HG03342 (cell line): Measurements from ENCODE around the gene TMEM258.

Experiments
- ATAC-seq: cut with Tn5 transposase; IDR thresholded peaks from one replicate; pipeline ENCODE4 v1.9.1; 2021; ENCODE audit warnings: mild to moderate bottlenecking, moderate library complexity; ENCODE audit not compliant: unreplicated experiment

Gene TMEM258

DNA sequence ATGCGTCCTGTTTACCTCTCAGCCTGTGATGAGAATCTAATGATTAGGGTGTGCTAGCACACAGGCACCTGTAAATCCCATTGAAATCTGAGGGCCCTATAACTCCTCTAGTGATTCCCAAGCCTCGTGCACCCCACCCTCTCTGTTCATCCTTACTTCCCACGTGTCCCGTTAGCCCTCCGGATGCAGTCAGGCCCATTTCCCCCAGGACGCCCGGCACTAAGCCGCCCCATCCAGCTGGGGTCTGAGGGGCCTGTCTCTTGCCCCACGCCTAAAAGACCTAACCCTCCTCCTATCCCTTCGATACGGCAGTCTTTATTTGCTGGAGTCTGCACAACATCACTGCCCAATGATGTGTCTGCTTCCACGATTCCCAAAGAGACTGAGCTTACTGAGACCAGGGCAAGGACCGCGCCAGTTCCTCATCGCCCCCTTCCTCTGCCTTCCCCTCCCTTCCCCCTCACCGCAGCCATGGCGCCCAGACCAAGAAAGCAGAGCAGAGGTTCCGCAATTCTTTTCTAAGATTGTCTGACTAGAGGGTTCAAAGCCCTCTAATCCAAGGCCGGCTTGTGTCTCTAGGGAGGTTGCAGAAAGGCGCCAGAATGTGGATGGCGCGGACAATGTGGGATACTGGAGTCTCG, 34.7 kb upstream of the TMEM258 start:
- no peak for ATAC-seq

DNA sequence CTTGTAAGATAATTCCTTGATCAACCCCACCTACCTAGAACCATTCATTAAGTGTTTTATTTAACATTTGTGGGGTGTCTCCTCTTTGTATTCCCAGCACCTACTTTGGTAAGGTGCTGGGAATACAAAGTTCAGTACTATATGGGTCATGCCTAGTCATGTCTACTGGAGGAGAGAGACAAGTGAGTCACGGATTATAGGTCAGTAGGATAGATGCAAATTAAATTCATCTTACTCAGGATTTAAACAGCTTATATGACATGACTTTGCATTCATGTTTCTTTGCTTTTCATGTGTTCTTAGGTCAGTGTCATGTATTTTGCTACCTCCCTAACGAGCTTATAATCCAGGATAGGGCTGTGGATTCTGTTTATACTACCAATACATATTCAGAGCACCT, 27.8 kb upstream of the TMEM258 start:
- no peak for ATAC-seq

DNA sequence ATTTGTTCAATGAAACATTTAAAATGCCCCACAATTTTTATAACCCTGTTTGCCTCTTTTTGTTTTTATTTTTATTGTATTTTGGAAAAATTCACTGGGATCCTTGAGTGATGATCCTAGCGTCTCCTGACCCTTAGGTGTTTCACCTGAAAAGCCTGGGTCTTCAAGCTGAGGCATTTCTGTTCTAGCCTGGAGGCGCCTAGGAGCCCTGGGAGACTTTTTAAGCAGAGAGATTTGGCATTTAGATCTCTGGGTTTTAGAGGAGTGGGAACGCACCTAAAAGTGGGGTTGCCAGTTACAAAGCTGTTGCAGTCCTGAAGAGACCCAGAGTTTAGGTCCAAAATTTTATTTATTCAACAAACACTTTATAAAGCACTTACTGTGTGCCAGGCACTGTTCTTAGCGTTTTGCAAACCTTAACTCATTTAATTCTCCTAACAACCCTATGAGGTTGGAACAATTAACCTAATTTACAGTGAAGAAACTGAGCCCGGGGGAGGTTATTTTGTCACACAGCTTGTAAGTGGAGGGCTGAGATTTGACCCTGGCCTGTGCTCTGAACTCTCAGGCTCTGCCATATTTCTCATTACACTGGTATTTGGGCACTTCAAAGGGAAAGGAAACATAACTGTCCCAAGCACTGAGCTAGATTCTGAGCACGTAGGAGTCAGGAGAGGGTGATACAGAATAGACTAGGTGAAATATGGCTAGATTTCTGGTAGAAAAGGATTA, 25.2 kb upstream of the TMEM258 start:
- ATAC-seq: no peak

DNA sequence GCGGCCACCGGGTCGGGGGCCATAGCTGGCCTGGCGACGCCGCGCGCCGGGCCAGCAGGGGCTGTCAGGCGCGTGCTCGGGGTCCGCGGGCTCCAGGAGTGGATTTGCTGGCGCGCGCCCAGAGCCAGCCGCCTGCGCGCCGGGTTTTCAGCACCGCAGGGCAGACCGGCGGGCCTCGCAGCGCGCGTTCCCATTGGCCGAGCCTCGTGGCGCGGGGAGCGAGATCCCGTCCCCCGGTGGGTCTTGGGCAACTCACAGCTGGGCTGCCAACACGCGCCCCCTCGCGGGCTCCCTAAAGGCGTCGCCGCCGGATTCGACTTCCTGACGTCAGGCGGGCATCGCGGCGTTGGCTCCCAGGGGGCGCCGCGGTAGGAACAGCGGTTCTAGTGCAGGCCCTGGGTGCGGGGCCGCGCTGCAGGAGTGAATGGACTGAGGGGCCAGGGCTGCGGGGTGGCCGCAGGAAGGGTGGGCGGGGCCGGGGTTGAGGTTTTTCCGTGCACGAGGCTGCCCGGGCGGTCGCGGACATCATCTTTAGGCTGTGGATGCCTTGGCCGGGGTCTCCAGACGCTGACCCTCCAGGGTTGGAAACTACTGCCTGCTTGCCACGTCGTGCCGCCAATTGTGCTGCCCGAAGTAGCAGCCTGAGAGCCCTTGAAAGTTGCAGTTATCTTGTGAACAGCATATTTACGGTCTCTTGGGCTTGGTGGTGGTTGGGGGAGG, 24.5 kb upstream of the TMEM258 start, which contains the start of gene FADS1:
TSS of gene FADS1 (minus strand) at position 268 of the 720 bp plus-strand sequence. CDS start at position 194, 74 bp downstream.
- peak; percentile 49 for ATAC-seq

GRCh38 chr11:61815790-61816735, 23.7 kb upstream of the TMEM258 start:
- ATAC-seq: peak; percentile 12

DNA sequence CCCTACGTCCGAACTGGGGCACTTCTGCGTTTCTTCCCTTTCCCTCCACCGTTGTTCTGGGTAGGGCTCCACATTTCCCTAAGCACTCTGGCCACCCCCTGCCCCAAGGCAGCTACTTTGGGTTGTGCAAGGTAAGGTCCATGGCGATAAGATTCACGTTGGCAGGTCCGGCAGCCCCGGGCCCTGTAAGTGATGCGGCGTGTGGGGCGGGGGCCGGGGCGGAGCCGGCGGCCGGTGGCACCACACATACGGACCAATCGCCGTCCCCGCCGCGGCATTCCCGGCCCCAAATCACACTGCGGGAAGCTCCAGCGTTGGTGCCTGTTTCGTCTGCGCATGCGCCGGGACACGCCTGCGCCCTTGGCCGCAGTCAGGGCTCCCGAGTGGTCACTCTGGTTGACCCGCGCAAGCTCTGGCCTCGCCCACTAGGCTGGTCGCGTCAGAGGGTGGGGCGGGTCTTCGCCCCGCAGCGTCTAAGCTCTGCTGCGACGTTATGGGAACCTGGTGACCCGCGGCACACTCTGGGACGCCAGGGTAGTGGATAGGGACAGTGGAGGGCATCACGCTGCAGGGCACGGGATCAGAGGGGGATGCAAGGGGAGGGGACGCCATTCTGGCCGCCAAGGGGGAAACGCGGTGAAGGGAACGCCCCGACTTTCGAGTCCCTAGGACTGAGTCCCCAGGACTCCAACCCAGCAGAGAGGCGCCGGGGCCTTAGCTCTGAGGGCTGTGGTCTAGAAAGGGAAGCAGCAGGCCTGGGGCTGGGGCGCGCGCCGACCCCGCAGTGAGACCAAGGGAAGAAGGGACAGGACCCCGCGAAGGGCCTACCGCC, 22.8 kb upstream of the TMEM258 start:
- ATAC-seq: peak; percentile 39

- no peak for ATAC-seq
These were observed 22.0 kb upstream of the TMEM258 start for GRCh38 chr11:61814247-61814957.

DNA sequence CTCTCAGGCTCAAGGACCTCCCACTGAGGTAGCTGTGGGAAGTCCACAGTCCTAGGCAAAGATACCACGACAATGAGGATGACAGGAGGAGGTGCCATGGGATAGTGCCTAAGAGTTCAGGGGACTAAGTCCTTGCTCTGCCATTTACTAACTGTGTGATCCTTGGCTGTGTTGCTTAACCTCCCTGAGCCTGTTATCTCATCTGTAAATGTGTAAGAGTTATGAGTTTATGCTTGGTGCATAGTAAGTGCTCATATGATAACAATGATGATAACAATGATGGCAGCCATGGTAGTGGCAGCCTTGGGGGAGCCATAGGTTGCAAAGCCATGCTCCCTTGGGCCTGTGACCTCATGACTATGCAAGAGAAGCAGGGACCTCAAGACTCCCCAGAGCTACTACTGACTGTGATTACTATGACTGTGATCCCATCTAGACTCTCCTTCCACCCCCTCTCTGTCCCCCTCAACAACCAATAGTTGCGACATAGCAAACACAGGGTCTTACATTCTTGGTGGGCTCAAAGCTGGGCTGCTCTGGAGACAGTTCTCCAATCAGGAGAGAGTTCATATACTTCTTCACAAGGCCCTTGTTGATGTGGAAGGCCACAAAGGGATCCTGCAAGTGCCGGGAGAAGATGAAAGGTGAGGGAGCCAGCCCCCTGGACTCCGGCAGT, 20.5 kb upstream of the TMEM258 start:
- no peak for ATAC-seq

- no peak for ATAC-seq
These were observed 19.4 kb upstream of the TMEM258 start for GRCh38 chr11:61811831-61812230.

DNA sequence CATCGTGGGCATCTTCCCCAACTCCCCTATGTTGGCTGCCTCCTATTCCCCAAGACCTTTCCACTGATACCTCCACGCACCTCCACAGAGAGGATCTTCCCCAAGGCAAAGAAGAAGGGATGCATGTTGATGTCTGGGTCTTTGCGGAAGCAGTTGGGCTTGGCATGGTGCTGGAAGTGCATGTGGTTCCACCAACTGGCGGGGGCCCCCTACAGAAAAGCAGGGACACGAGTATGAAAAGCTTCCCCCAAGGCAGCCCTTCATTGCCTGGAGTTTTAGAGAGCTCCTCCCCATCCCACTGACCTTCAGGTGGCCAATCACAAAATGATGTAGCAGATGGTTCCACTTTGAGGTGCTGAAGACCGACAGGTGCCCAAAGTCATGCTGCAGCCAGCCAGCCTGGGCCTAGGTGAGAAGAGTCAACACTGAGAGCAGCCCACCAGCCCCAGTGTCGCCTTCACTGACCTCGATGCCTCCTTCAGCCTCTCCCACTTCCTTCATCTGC, 18.3 kb upstream of the TMEM258 start:
- no peak for ATAC-seq

DNA sequence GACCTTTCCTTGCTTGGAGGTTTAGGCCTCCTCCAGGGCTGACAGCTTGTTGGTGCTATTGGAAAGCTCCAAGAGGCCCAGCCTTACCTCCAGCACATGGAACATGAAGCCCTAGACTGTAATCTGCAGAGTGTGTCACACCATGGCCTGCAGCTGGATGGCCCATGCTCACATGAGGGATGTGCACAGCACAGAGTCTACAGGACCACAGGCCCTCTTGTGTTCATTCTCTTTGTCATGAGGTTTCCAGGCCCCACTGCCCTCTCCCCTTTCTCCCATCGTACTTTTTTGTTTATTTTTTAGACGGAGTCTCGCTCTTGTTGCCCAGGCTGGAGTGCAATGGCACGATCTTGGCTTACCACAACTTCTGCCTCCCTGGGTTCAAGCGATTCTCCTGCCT, 14.4 kb upstream of the TMEM258 start:
- ATAC-seq: no peak

- no peak for ATAC-seq
These were observed 12.7 kb upstream of the TMEM258 start for GRCh38 chr11:61805146-61805545.

GRCh38 chr11:61803889-61804647, 11.7 kb upstream of the TMEM258 start:
- no peak for ATAC-seq

- no peak for ATAC-seq
These were observed 10.2 kb upstream of the TMEM258 start for GRCh38 chr11:61802605-61803004.

GRCh38 chr11:61800331-61801281, 8.2 kb upstream of the TMEM258 start:
- no peak for ATAC-seq

DNA sequence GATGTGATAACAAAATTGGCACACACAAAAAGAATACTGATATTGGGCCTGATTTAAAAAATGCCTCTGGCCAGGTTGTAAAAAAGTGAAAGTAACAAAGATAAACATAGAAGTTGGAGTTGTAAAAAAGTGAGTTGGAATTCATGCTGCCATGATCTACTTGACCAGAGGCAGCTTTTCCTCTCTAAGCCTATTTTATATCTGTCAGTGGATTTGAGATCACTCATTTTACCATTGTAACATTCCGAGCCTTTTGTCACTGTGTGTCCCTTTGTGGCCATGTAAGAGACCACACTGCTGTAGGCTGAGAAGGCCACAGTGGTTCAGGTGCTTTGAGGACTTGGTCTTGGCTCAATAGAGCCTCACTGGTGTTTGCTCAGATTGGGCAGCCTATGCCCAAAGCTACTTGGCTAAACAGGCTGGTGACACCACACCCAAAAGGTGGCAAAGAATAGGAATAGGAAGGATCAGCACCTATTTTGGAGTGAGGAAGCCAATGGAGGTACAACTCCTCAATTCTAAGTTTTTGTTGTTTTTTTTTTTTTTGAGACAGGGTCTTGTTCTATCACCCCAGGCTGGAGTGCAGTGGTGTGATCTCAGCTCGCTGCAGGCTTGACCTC, 7.4 kb upstream of the TMEM258 start:
- ATAC-seq: no peak
